Liver (tissue), 9 donors: ENCODE measurements around the gene BTG4. TPM values are rescaled to one million over a fixed set of nuclear protein-coding genes. Genes with fewer than 3 reads are reported as not detected.

ENCODE experiments used
- DNase-seq: peaks from one replicate; pipeline ENCODE4 v3.0.0-alpha.2; 2017; ENCODE audit warnings: low spot score
- H3K27ac ChIP-seq, 2 donors: one replicate each; pipeline ENCODE4 v1.7.0; 2013; ENCODE audit warnings: inconsistent platforms in 2 of 2, low read length in 2 of 2, control low read depth in 1 of 2, low read depth in 1 of 2, mild to moderate bottlenecking in 1 of 2
- H3K27me3 ChIP-seq, 4 donors: one replicate each; pipeline versions ENCODE4 v1.6.1 to v1.7.0; 2013; ENCODE audit warnings: low read length in 3 of 4, inconsistent platforms in 1 of 4, mild to moderate bottlenecking in 1 of 4, moderate library complexity in 1 of 4; ENCODE audit not compliant: control insufficient read depth in 4 of 4, insufficient read depth in 4 of 4
- H3K36me3 ChIP-seq, 4 donors: one replicate each; pipeline versions ENCODE4 v1.6.1 to v1.7.0; 2013; ENCODE audit warnings: low read length in 3 of 4, mild to moderate bottlenecking in 3 of 4, low read depth in 1 of 4, moderate library complexity in 1 of 4; ENCODE audit not compliant: control insufficient read depth in 4 of 4, insufficient read depth in 3 of 4
- H3K4me1 ChIP-seq, 4 donors: one replicate each; pipeline versions ENCODE4 v1.6.1 to v1.7.0; 2013; ENCODE audit warnings: low read length in 3 of 4, mild to moderate bottlenecking in 3 of 4, moderate library complexity in 1 of 4; ENCODE audit not compliant: control insufficient read depth in 4 of 4, insufficient read depth in 4 of 4
- H3K4me3 ChIP-seq, 3 donors: one replicate each; pipeline versions ENCODE4 v1.6.1 to v1.7.0; 2013; ENCODE audit warnings: low read length in 3 of 3, control low read depth in 1 of 3, low read depth in 1 of 3, mild to moderate bottlenecking in 1 of 3
- H3K9ac ChIP-seq, 2 donors: one replicate each; pipeline ENCODE4 v1.7.0; 2013; ENCODE audit warnings: low read length in 2 of 2, mild to moderate bottlenecking in 2 of 2, moderate library complexity in 2 of 2, control low read depth in 1 of 2, low read depth in 1 of 2
- H3K9me3 ChIP-seq, 4 donors: one replicate each; pipeline versions ENCODE4 v1.6.1 to v1.7.0; 2013; ENCODE audit warnings: low read length in 3 of 4; ENCODE audit not compliant: control insufficient read depth in 4 of 4
- ATF3 ChIP-seq: IDR thresholded peaks from 2 replicates; pipeline ENCODE4 v1.6.1; 2016; ENCODE audit warnings: antibody characterized with exemption
- EGR1 ChIP-seq, 2 donors: IDR thresholded peaks; 2 replicates each; pipeline ENCODE4 v1.6.1; 2016 to 2018; ENCODE audit warnings: antibody characterized with exemption in 2 of 2, low read depth in 2 of 2
- FOXA1 ChIP-seq: IDR thresholded peaks from 2 replicates; pipeline ENCODE4 v1.6.1; 2016; ENCODE audit warnings: antibody characterized with exemption
- FOXA2 ChIP-seq: IDR thresholded peaks from 2 replicates; pipeline ENCODE4 v1.6.1; 2016; ENCODE audit warnings: antibody characterized with exemption
- GABPA ChIP-seq, 2 donors: IDR thresholded peaks in 1 of 2; conservative IDR thresholded peaks in 1 of 2; 2 replicates each; pipeline ENCODE4 v1.6.1; 2016; ENCODE audit warnings: antibody characterized with exemption in 2 of 2, mild to moderate bottlenecking in 1 of 2, moderate library complexity in 1 of 2
- HNF4A ChIP-seq, 2 donors: conservative IDR thresholded peaks; 2 replicates each; pipeline ENCODE4 v1.6.1; 2016; ENCODE audit warnings: antibody characterized with exemption in 2 of 2, mild to moderate bottlenecking in 2 of 2
- HNF4G ChIP-seq: IDR thresholded peaks from 2 replicates; pipeline ENCODE4 v1.6.1; 2016; ENCODE audit warnings: antibody characterized with exemption
- JUND ChIP-seq, 2 donors: IDR thresholded peaks; 2 replicates each; pipeline ENCODE4 v1.6.1; 2016; ENCODE audit warnings: antibody characterized with exemption in 2 of 2
- MAX ChIP-seq: IDR thresholded peaks from 2 replicates; pipeline ENCODE4 v1.6.1; 2016; ENCODE audit warnings: antibody characterized with exemption
- NR2F2 ChIP-seq: IDR thresholded peaks from 2 replicates; pipeline ENCODE4 v1.6.1; 2016; ENCODE audit warnings: antibody characterized with exemption
- RAD21 ChIP-seq, 2 donors: IDR thresholded peaks; 2 replicates each; pipeline ENCODE4 v1.6.1; 2016; ENCODE audit warnings: antibody characterized with exemption in 2 of 2, mild to moderate bottlenecking in 2 of 2
- REST ChIP-seq: IDR thresholded peaks from 2 replicates; pipeline ENCODE4 v1.6.1; 2016; ENCODE audit warnings: antibody characterized with exemption, mild to moderate bottlenecking
- RXRA ChIP-seq, 2 donors: IDR thresholded peaks; 2 replicates each; pipeline ENCODE4 v1.6.1; 2017 to 2018; ENCODE audit warnings: antibody characterized with exemption in 2 of 2, mild to moderate bottlenecking in 1 of 2
- SP1 ChIP-seq: IDR thresholded peaks from 2 replicates; pipeline ENCODE4 v1.6.1; 2018; ENCODE audit warnings: antibody characterized with exemption, mild to moderate bottlenecking
- TAF1 ChIP-seq: conservative IDR thresholded peaks from 2 replicates; pipeline ENCODE4 v1.6.1; 2016; ENCODE audit warnings: antibody characterized with exemption, mild to moderate bottlenecking
- YY1 ChIP-seq: IDR thresholded peaks from 2 replicates; pipeline ENCODE4 v1.6.1; 2016; ENCODE audit warnings: antibody characterized with exemption, mild to moderate bottlenecking
- WGBS: extraction: QIAGEN DNeasy Blood & Tissue Kit; methylation state at CpG from one replicate; pipeline ENCODE4 v1.1.7; 2013; 5-methylcytosine and 5-hydroxymethylcytosine counted together
- polyA plus RNA-seq, 2 donors: library from polyadenylated mRNA; stranded (reverse) in 1 of 2; unstranded in 1 of 2; fragments of 200-250 nt in 1 of 2; fragments of >200 nt in 1 of 2; fragmentation: Nextera tagmentation in 1 of 2; extraction: Ambion mirVana in 1 of 2; gene quantifications; one replicate each; pipeline versions ENCODE4 v1.2.1 to v1.2.3, GENCODE V29; 2013 to 2015
- total RNA-seq, 2 donors: library from RNA; depleted of rRNA; stranded (reverse); fragments of >200 nt; gene quantifications; one replicate each; pipeline ENCODE4 v1.2.3, GENCODE V29; 2014
- TF ChIP-seq, protein P1 (sequence below): IDR thresholded peaks from 2 replicates; pipeline ENCODE4 v1.6.1; 2016; ENCODE audit warnings: antibody characterized with exemption
- TF ChIP-seq, protein P2 (sequence below): fragments of 150-350 bp; IDR thresholded peaks from 2 replicates; pipeline ENCODE4 v1.5.1; 2017; ENCODE audit warnings: improper control_type of control experiment, low read depth, low read length; ENCODE audit not compliant: missing input control
- donor health status: healthy.
- donor health status: healthy.
- donor health status: healthy.
- donor health status: healthy.
- donor health status: healthy.

The BTG4 gene
- total and polyA plus RNA-seq, 4 donors = not detected

DNA sequence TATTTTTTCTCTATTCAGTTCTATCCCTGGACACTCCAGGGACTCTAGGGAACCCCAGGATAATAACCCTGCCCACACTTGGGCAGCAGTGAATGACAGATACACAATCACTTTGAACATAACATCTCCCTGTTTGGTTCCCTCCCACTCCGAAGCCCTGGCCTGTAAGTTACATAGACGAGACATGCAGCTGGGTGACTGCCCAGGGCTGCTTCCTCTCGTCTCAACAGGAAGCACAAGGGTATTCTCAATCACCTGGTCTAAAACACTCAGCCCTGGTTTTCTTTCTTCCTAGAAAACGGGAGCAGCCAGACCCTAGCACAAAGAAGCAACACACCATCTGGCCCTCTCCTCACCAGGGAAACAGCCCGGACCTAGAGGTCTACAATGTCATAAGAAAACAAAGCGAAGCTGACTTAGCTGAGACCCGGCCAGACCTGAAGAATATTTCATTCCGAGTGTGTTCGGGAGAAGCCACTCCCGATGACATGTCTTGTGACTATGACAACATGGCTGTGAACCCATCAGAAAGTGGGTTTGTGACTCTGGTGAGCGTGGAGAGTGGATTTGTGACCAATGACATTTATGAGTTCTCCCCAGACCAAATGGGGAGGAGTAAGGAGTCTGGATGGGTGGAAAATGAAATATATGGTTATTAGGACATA, 47.7 kb upstream of the BTG4 start:
- no peak overlapping the region for H3K9ac ChIP-seq
- no peaks in the 10 kb centered on the region for H3K36me3 ChIP-seq
- no peak for DNase-seq
- TF ChIP-seq EGR1 (IDR thresholded peaks at IDR 0.05; ENCODE audit: low read depth in 2 of 2) = no peak
- no peak for TF ChIP-seq FOXA1
- TF ChIP-seq HNF4A (conservative IDR thresholded peaks at IDR 0.05) = no peak
- no peak for TF ChIP-seq FOXA2
- no peak for TF ChIP-seq ATF3
- no peak for TF ChIP-seq GABPA (IDR thresholded peaks at IDR 0.05 in 1 of 2, conservative IDR thresholded peaks at IDR 0.05 in 1 of 2)
- TF ChIP-seq, protein P1, sequence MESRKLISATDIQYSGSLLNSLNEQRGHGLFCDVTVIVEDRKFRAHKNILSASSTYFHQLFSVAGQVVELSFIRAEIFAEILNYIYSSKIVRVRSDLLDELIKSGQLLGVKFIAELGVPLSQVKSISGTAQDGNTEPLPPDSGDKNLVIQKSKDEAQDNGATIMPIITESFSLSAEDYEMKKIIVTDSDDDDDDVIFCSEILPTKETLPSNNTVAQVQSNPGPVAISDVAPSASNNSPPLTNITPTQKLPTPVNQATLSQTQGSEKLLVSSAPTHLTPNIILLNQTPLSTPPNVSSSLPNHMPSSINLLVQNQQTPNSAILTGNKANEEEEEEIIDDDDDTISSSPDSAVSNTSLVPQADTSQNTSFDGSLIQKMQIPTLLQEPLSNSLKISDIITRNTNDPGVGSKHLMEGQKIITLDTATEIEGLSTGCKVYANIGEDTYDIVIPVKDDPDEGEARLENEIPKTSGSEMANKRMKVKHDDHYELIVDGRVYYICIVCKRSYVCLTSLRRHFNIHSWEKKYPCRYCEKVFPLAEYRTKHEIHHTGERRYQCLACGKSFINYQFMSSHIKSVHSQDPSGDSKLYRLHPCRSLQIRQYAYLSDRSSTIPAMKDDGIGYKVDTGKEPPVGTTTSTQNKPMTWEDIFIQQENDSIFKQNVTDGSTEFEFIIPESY = no peak
- TF ChIP-seq TAF1 = no peak
- no peak for TF ChIP-seq JUND (IDR thresholded peaks at IDR 0.05)
- no peak for TF ChIP-seq YY1
- TF ChIP-seq MAX = no peak
- no peak for TF ChIP-seq SP1
- TF ChIP-seq REST = no peak
- TF ChIP-seq HNF4G = no peak
- TF ChIP-seq RAD21 (IDR thresholded peaks at IDR 0.05) = no peak
- TF ChIP-seq, protein P2, sequence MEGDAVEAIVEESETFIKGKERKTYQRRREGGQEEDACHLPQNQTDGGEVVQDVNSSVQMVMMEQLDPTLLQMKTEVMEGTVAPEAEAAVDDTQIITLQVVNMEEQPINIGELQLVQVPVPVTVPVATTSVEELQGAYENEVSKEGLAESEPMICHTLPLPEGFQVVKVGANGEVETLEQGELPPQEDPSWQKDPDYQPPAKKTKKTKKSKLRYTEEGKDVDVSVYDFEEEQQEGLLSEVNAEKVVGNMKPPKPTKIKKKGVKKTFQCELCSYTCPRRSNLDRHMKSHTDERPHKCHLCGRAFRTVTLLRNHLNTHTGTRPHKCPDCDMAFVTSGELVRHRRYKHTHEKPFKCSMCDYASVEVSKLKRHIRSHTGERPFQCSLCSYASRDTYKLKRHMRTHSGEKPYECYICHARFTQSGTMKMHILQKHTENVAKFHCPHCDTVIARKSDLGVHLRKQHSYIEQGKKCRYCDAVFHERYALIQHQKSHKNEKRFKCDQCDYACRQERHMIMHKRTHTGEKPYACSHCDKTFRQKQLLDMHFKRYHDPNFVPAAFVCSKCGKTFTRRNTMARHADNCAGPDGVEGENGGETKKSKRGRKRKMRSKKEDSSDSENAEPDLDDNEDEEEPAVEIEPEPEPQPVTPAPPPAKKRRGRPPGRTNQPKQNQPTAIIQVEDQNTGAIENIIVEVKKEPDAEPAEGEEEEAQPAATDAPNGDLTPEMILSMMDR = no peak
- no peak for TF ChIP-seq NR2F2
- TF ChIP-seq RXRA (IDR thresholded peaks at IDR 0.05) = no peak
- 89% methylated on average over 11 of the region's 11 CpGs for WGBS
- H3K9me3 ChIP-seq = peaks cover 0 to 2% (median 0%) of the 10 kb centered on the region in 4 donors
- no peaks in the 10 kb centered on the region for H3K4me1 ChIP-seq
- H3K27ac ChIP-seq = no peak overlapping the region
- H3K27me3 ChIP-seq = no peaks in the 10 kb centered on the region
- H3K4me3 ChIP-seq = no peak overlapping the region
